ENCODE measurements around the gene MFSD1.

DNA sequence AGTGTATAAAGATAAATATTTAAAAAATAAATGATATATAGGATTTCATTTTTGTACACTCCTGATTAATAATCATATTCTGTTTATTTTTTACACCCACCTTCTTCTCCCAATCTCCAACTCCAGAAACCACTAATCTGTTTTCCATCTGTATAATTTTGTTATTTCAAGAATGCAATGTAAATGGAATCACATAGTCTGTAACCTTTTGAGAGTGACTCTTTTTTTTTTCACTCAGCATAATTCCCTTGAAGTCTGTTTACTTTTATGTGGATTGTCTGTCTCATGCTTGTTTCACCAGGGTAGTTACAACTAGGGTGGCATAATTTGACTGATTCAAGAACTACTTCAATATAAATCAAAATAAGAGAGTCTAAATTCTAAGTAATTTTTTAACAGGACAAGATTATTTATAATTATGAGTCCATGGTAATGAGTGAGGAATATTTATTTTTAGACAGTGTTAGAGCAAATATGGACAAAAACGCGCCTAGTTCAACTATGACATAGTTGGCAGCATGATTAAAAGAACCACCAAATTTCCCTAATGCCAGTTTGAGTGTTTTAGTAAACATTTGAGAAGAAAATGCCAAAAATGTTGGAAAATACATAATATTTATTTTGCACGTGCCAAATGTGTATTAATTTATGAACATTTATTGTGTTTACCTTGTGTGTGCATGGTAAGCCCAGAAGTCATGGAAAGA is 19.4 kb upstream of the MFSD1 start:
- TF ChIP-seq POLR2A (IDR thresholded peaks at IDR 0.05) (no peak), CTCF (IDR thresholded peaks at IDR 0.05) (no peak), POLR2AphosphoS5 (IDR thresholded peaks at IDR 0.05) (no peak)

All from transverse colon (tissue), 4 donors.